DMS153 (cell line): ENCODE data around the gene SF1.

ENCODE experiments used
- DNase-seq: peaks from one replicate; lab custom pipeline; 2025; lab: John Stamatoyannopoulos, UW

The SF1 gene

GRCh38 chr11:64784813-64785581 is 6.7 kb upstream of the SF1 start:
- DNase-seq, result no peak

GRCh38 chr11:64778223-64778472 is 194 bp downstream of the SF1 start:
- DNase-seq, result no peak

GRCh38 chr11:64777449-64778222 is 706 bp downstream of the SF1 start:
- no peak for DNase-seq

GRCh38 chr11:64776875-64777274 is 1.5 kb downstream of the SF1 start:
- DNase-seq, result no peak

- DNase-seq, result no peak
Measured at GRCh38 chr11:64776425-64776824, 1.9 kb downstream of the SF1 start.

- no peak for DNase-seq
Measured at GRCh38 chr11:64774144-64774543, 4.2 kb downstream of the SF1 start.

- no peak for DNase-seq
Measured at GRCh38 chr11:64772303-64773018, 5.9 kb downstream of the SF1 start.

- DNase-seq, result no peak
Measured at GRCh38 chr11:64771861-64772260, 6.5 kb downstream of the SF1 start.

- DNase-seq, result no peak
Measured at GRCh38 chr11:64770120-64770519, 8.2 kb downstream of the SF1 start.

- no peak for DNase-seq
Measured at GRCh38 chr11:64769283-64769682, 9.1 kb downstream of the SF1 start.

- DNase-seq, result no peak
Measured at GRCh38 chr11:64768300-64768694, 10.0 kb downstream of the SF1 start.

GRCh38 chr11:64767344-64768299 is 10.7 kb downstream of the SF1 start:
- DNase-seq, result no peak

- DNase-seq, result no peak
Measured at GRCh38 chr11:64766881-64767280, 11.5 kb downstream of the SF1 start.

- no peak for DNase-seq
Measured at GRCh38 chr11:64765851-64766665, 12.3 kb downstream of the SF1 start.

- no peak for DNase-seq
Measured at GRCh38 chr11:64765291-64765850, 13.0 kb downstream of the SF1 start.

GRCh38 chr11:64764753-64765152 is 13.6 kb downstream of the SF1 start:
- DNase-seq, result no peak

- DNase-seq, result no peak
Measured at GRCh38 chr11:64764040-64764611, 14.2 kb downstream of the SF1 start.

GRCh38 chr11:64763526-64764039 is 14.8 kb downstream of the SF1 start:
- DNase-seq, result no peak

GRCh38 chr11:64762674-64763525 is 15.4 kb downstream of the SF1 start:
- no peak for DNase-seq
